Measurements from ENCODE around the gene SSX2IP. TPM values are rescaled to one million over a fixed set of nuclear protein-coding genes. Genes with fewer than 3 reads are reported as not detected.
"Not testable (repeated sequence)": the region's sequence is repeated elsewhere in the genome, so short reads cannot be mapped to it uniquely, and the experiment has no call there.

Gene SSX2IP
- total RNA-seq, 1 experiment from 2014 or later = 20.8 TPM

DNA sequence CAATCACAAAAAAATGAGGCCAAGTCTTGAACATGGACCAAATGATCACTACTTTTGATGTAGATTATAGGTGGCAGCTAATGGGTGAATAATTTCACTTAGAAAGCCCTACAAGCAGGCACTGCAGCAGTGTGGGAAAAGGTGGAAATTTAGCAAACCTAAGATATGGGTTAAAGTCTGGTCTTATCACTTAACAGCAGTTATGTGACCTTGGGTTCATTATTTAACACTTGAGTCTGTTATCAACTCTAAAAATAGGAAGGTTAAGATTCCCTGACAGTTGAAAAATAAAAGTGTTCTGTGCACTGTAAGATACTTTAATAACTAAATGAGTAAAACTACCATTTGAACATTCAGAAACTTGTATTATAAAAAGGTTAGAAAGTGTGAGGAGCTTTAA is 47.5 kb downstream of the SSX2IP start (continued):
- TF ChIP-seq, protein P1, sequence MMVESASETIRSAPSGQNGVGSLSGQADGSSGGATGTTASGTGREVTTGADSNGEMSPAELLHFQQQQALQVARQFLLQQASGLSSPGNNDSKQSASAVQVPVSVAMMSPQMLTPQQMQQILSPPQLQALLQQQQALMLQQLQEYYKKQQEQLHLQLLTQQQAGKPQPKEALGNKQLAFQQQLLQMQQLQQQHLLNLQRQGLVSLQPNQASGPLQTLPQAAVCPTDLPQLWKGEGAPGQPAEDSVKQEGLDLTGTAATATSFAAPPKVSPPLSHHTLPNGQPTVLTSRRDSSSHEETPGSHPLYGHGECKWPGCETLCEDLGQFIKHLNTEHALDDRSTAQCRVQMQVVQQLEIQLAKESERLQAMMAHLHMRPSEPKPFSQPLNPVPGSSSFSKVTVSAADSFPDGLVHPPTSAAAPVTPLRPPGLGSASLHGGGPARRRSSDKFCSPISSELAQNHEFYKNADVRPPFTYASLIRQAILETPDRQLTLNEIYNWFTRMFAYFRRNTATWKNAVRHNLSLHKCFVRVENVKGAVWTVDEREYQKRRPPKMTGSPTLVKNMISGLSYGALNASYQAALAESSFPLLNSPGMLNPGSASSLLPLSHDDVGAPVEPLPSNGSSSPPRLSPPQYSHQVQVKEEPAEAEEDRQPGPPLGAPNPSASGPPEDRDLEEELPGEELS (CRISPR knock-in tag; IDR thresholded peaks at IDR 0.05) = no peak
- no peak for TF ChIP-seq ETV6 (CRISPR knock-in tag; IDR thresholded peaks at IDR 0.05)
- TF ChIP-seq, protein P2, sequence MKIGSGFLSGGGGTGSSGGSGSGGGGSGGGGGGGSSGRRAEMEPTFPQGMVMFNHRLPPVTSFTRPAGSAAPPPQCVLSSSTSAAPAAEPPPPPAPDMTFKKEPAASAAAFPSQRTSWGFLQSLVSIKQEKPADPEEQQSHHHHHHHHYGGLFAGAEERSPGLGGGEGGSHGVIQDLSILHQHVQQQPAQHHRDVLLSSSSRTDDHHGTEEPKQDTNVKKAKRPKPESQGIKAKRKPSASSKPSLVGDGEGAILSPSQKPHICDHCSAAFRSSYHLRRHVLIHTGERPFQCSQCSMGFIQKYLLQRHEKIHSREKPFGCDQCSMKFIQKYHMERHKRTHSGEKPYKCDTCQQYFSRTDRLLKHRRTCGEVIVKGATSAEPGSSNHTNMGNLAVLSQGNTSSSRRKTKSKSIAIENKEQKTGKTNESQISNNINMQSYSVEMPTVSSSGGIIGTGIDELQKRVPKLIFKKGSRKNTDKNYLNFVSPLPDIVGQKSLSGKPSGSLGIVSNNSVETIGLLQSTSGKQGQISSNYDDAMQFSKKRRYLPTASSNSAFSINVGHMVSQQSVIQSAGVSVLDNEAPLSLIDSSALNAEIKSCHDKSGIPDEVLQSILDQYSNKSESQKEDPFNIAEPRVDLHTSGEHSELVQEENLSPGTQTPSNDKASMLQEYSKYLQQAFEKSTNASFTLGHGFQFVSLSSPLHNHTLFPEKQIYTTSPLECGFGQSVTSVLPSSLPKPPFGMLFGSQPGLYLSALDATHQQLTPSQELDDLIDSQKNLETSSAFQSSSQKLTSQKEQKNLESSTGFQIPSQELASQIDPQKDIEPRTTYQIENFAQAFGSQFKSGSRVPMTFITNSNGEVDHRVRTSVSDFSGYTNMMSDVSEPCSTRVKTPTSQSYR (CRISPR knock-in tag; IDR thresholded peaks at IDR 0.05) = no peak
- no peak for TF ChIP-seq TEAD1 (CRISPR knock-in tag; IDR thresholded peaks at IDR 0.05)
- no peak for TF ChIP-seq RELA (CRISPR knock-in tag; IDR thresholded peaks at IDR 0.05; ENCODE audit: borderline replicate concordance)

DNA sequence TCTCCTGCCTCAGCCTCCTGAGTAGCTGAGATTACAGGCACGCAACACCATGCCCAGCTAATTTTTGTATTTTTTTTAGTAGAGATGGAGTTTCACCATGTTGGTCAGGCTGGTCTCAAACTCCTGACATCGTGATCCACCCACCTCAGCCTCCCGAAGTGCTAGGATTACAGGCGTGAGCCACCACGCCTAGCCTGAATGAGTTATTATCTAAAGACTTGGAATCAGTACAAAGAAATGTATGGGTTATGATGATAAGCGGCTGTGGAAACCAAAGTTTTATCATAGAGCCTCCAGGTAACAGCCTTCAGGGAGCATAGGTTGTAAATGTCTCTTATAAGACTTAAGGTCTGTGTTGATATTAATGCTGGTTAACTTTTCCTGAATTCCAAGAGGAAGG is 50.5 kb downstream of the SSX2IP start:
- H3K4me3 Mint-ChIP-seq; POLR2A ChIA-PET; DNase-seq (ENCODE audit: low spot score); H3K27ac Mint-ChIP-seq; CTCF ChIA-PET; H3K4me1 Mint-ChIP-seq; ATAC-seq; H3K27me3 Mint-ChIP-seq (ENCODE audit: low read depth); H3K36me3 Mint-ChIP-seq: not testable (repeated sequence)
- peaks cover 19% of the 10 kb centered on the region for H3K9me3 Mint-ChIP-seq

DNA sequence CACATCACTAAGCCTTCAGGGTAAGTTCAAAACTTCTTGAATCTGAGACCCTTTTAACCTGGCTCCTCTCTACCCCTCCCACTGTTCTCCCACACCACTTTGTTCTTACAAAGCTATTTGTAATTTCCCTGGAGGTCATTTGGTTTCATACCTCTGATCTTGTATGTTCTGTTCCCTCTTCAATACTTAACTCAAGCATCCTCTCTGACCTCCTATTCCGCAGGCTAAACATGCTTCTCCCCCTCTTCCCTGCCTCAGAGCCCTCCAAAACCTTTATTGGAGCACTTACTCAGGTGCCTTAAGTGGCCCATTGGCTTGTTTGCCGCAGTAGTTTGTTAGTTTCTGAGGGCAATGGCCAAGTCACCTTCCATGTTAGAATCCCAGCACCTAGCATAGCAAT is 54.8 kb downstream of the SSX2IP start:
- no peak for TF ChIP-seq GTF2I (CRISPR knock-in tag; conservative IDR thresholded peaks at IDR 0.05)
- TF ChIP-seq, protein P3, sequence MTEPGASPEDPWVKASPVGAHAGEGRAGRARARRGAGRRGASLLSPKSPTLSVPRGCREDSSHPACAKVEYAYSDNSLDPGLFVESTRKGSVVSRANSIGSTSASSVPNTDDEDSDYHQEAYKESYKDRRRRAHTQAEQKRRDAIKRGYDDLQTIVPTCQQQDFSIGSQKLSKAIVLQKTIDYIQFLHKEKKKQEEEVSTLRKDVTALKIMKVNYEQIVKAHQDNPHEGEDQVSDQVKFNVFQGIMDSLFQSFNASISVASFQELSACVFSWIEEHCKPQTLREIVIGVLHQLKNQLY (CRISPR knock-in tag; IDR thresholded peaks at IDR 0.05) = no peak
- TF ChIP-seq, protein P4, sequence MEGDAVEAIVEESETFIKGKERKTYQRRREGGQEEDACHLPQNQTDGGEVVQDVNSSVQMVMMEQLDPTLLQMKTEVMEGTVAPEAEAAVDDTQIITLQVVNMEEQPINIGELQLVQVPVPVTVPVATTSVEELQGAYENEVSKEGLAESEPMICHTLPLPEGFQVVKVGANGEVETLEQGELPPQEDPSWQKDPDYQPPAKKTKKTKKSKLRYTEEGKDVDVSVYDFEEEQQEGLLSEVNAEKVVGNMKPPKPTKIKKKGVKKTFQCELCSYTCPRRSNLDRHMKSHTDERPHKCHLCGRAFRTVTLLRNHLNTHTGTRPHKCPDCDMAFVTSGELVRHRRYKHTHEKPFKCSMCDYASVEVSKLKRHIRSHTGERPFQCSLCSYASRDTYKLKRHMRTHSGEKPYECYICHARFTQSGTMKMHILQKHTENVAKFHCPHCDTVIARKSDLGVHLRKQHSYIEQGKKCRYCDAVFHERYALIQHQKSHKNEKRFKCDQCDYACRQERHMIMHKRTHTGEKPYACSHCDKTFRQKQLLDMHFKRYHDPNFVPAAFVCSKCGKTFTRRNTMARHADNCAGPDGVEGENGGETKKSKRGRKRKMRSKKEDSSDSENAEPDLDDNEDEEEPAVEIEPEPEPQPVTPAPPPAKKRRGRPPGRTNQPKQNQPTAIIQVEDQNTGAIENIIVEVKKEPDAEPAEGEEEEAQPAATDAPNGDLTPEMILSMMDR (IDR thresholded peaks at IDR 0.05) = no peak
- no peak for TF ChIP-seq EMX1 (CRISPR knock-in tag; IDR thresholded peaks at IDR 0.05)
- TF ChIP-seq MXD4 (CRISPR knock-in tag; IDR thresholded peaks at IDR 0.05; ENCODE audit: borderline replicate concordance) = no peak
- TF ChIP-seq, protein P2 (CRISPR knock-in tag; IDR thresholded peaks at IDR 0.05) = no peak
- no peak for TF ChIP-seq CREB1 (CRISPR knock-in tag; IDR thresholded peaks at IDR 0.05)
- no peak for TF ChIP-seq TEAD1 (CRISPR knock-in tag; IDR thresholded peaks at IDR 0.05)
- TF ChIP-seq ZNF219 (CRISPR knock-in tag; IDR thresholded peaks at IDR 0.05; ENCODE audit: borderline replicate concordance) = no peak
- TF ChIP-seq, protein P5, sequence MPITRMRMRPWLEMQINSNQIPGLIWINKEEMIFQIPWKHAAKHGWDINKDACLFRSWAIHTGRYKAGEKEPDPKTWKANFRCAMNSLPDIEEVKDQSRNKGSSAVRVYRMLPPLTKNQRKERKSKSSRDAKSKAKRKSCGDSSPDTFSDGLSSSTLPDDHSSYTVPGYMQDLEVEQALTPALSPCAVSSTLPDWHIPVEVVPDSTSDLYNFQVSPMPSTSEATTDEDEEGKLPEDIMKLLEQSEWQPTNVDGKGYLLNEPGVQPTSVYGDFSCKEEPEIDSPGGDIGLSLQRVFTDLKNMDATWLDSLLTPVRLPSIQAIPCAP (CRISPR knock-in tag; IDR thresholded peaks at IDR 0.05) = no peak
- TF ChIP-seq RORB (CRISPR knock-in tag; IDR thresholded peaks at IDR 0.05) = no peak
- no peak overlapping the region for H3K4me3 Mint-ChIP-seq
- H3K27ac Mint-ChIP-seq = no peak overlapping the region
- H3K27me3 Mint-ChIP-seq (ENCODE audit: low read depth) = no peaks in the 10 kb centered on the region
- ATAC-seq (no peak), DNase-seq (ENCODE audit: low spot score) (no peak)
- H3K36me3 Mint-ChIP-seq = no peaks in the 10 kb centered on the region
- CTCF ChIA-PET = no interaction called here
- peaks cover 14% of the 10 kb centered on the region for H3K4me1 Mint-ChIP-seq
- POLR2A ChIA-PET = no interaction called here
- H3K9me3 Mint-ChIP-seq = peaks cover 19% of the 10 kb centered on the region
